CD14-positive monocyte (primary cell): ENCODE data around the gene GRID1. TPM values are rescaled to one million over a fixed set of nuclear protein-coding genes. Genes with fewer than 3 reads are reported as not detected.

ENCODE experiments used
- DNase-seq, 3 donors: peaks; one replicate each; pipeline ENCODE4 v3.0.0-alpha.2; 2011 to 2022
- H2AFZ ChIP-seq: 2 replicates; pipeline ENCODE4 v1.6.0; 2012; ENCODE audit warnings: mild to moderate bottlenecking, low read depth, low read length, inconsistent platforms; ENCODE audit not compliant: insufficient read depth, poor library complexity, severe bottlenecking
- H3K27ac ChIP-seq, 2 donors: 1 replicate in 1 of 2; 2 replicates in 1 of 2; pipeline ENCODE4 v1.5.1; 2012 to 2013; ENCODE audit warnings: low read length in 2 of 2, control low read depth in 1 of 2, inconsistent platforms in 1 of 2, low read depth in 1 of 2, mild to moderate bottlenecking in 1 of 2
- H3K27me3 ChIP-seq, 2 donors: one replicate each; pipeline versions ENCODE4 v1.6.0 to v1.6.1; 2011 to 2013; ENCODE audit warnings: low read length in 2 of 2; ENCODE audit not compliant: control insufficient read depth in 2 of 2, insufficient read depth in 2 of 2
- H3K36me3 ChIP-seq, 2 donors: replicated peaks in 1 of 2; 1 replicate in 1 of 2; 2 replicates in 1 of 2; pipeline versions ENCODE4 v1.5.1 to v1.6.1; 2012 to 2013; ENCODE audit warnings: low read length in 2 of 2, control low read depth in 1 of 2, inconsistent platforms in 1 of 2, mild to moderate bottlenecking in 1 of 2; ENCODE audit not compliant: insufficient read depth in 2 of 2, control insufficient read depth in 1 of 2
- H3K4me1 ChIP-seq, 2 donors: 1 replicate in 1 of 2; 2 replicates in 1 of 2; pipeline versions ENCODE4 v1.5.1 to v1.6.1; 2012 to 2013; ENCODE audit warnings: low read length in 2 of 2, control low read depth in 1 of 2, inconsistent platforms in 1 of 2, mild to moderate bottlenecking in 1 of 2, moderate library complexity in 1 of 2; ENCODE audit not compliant: insufficient read depth in 2 of 2, control insufficient read depth in 1 of 2
- H3K4me2 ChIP-seq: replicated peaks from 2 replicates; pipeline ENCODE3; 2012; ENCODE audit warnings: low read length, moderate library complexity, mild to moderate bottlenecking; ENCODE audit not compliant: poor library complexity, severe bottlenecking; ENCODE audit errors: extremely low read depth
- H3K4me3 ChIP-seq, 3 experiments: fragments of 200-600 bp in 1 of 3; sonication (generic) in 1 of 3; replicated peaks in 1 of 3; 1 replicate in 2 of 3; 2 replicates in 1 of 3; pipeline ENCODE4 v1.5.1; 2011 to 2013; ENCODE audit warnings: low read length in 3 of 3, mild to moderate bottlenecking in 3 of 3, control low read depth in 2 of 3, low read depth in 2 of 3, inconsistent platforms in 1 of 3, moderate library complexity in 1 of 3
- H3K79me2 ChIP-seq: 2 replicates; pipeline ENCODE4 v1.6.0; 2012; ENCODE audit warnings: mild to moderate bottlenecking, control low read depth, inconsistent platforms, low read length, moderate library complexity; ENCODE audit not compliant: insufficient read depth
- H3K9ac ChIP-seq: 2 replicates; pipeline ENCODE4 v1.6.0; 2017; ENCODE audit warnings: low read length, mild to moderate bottlenecking; ENCODE audit not compliant: insufficient read depth, poor library complexity, severe bottlenecking
- H3K9me3 ChIP-seq, 2 donors: replicated peaks in 1 of 2; 1 replicate in 1 of 2; 2 replicates in 1 of 2; pipeline versions ENCODE4 v1.5.1 to v1.6.1; 2012 to 2013; ENCODE audit warnings: low read length in 2 of 2, control low read depth in 1 of 2; ENCODE audit not compliant: control insufficient read depth in 1 of 2, insufficient read depth in 1 of 2
- H4K20me1 ChIP-seq: 2 replicates; pipeline ENCODE4 v1.6.0; 2012; ENCODE audit warnings: mild to moderate bottlenecking, low read length, control low read depth, moderate library complexity; ENCODE audit not compliant: insufficient read depth
- H3K27ac Mint-ChIP-seq, 7 donors: one replicate each; pipeline ENCODE4 v1.8.0; 2020; ENCODE audit warnings: mild to moderate bottlenecking in 7 of 7, mixed read lengths in 7 of 7, moderate library complexity in 6 of 7, inconsistent platforms in 2 of 7
- H3K27me3 Mint-ChIP-seq, 3 donors: one replicate each; pipeline ENCODE4 v1.8.0; 2021 to 2022; ENCODE audit warnings: low read depth in 3 of 3, mild to moderate bottlenecking in 3 of 3, mixed read lengths in 3 of 3, moderate library complexity in 3 of 3, inconsistent platforms in 1 of 3
- H3K36me3 Mint-ChIP-seq, 2 donors: one replicate each; pipeline ENCODE4 v1.8.0; 2020; ENCODE audit warnings: mixed read lengths in 2 of 2, inconsistent platforms in 1 of 2, mild to moderate bottlenecking in 1 of 2
- H3K4me1 Mint-ChIP-seq: one replicate; pipeline ENCODE4 v1.8.0; 2020; ENCODE audit warnings: mild to moderate bottlenecking, mixed read lengths
- H3K4me3 Mint-ChIP-seq, 2 donors: one replicate each; pipeline ENCODE4 v1.8.0; 2020; ENCODE audit warnings: mild to moderate bottlenecking in 2 of 2, mixed read lengths in 2 of 2, moderate library complexity in 1 of 2
- H3K9me3 Mint-ChIP-seq, 7 donors: one replicate each; pipeline ENCODE4 v1.8.0; 2020 to 2022; ENCODE audit warnings: mixed read lengths in 7 of 7, mild to moderate bottlenecking in 6 of 7, moderate library complexity in 6 of 7, inconsistent platforms in 2 of 7
- WGBS: methylation state at CpG from one replicate; pipeline ENCODE4 v1.1.5; 2013; ENCODE audit warnings: missing lambda C conversion rate; ENCODE audit not compliant: insufficient coverage; 5-methylcytosine and 5-hydroxymethylcytosine counted together
- intact Hi-C, 2 donors: fragments of 100-400 bp; cut with micrococcal nuclease; formaldehyde crosslinking; loops; one replicate each; pipeline versions ENCODE4 v1.15.0 to v1.15.1; 2023
- polyA plus RNA-seq, 3 donors: library from polyadenylated mRNA; depleted of rRNA in 1 of 3; unstranded in 2 of 3; stranded (reverse) in 1 of 3; fragments of 300-500 nt in 2 of 3; fragments of >200 nt in 1 of 3; fragmentation: Illumina TruSeq in 2 of 3; gene quantifications; 1 replicate in 2 of 3; 2 replicates in 1 of 3; pipeline ENCODE4 v1.2.3, GENCODE V29; 2012 to 2021
- TF ChIP-seq, protein P1 (sequence below): fragments of 200-600 bp; IDR thresholded peaks from one replicate; pipeline ENCODE4 v1.8.0; 2022; ENCODE audit warnings: antibody characterized with exemption, mild to moderate bottlenecking

The GRID1 gene
- polyA plus RNA-seq, 3 donors, result not detected

DNA sequence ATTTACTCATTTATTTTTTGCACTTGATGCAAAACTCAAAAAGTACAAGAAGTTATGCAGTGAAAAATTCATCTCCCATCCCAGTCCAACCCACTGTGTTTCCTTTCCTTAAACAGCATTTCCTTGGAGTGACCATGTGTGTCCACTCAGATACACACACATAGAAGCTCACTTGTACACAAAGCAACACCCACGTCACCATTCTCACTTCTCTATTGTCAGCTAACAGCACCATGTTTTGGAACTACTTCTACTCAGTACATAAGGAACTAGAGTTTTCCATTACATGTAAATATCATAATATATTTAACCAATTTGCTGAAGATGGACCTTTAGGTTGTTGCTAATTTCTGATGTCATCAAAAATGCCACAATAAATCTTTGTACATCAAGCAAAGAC lies 167.6 kb downstream of the GRID1 start:
- H3K9me3 Mint-ChIP-seq, result peaks cover 0 to 3% (median 0%) of the 10 kb centered on the region in 7 donors
- Histone ChIP-seq H3K36me3 (no peaks in the 10 kb centered on the region), H3K4me3 (no peak overlapping the region), H4K20me1 (no peaks in the 10 kb centered on the region), H3K4me2 (no peak overlapping the region), H3K4me1 (no peaks in the 10 kb centered on the region), H3K79me2 (no peaks in the 10 kb centered on the region), H3K27ac (no peak overlapping the region), H3K9ac (no peak overlapping the region), H3K27me3 (no peaks in the 10 kb centered on the region), H2AFZ (no peak overlapping the region), H3K9me3 (no peaks in the 10 kb centered on the region)
- H3K4me1 Mint-ChIP-seq, result no peaks in the 10 kb centered on the region
- H3K4me3 Mint-ChIP-seq, result no peak overlapping the region
- no peak overlapping the region for H3K27ac Mint-ChIP-seq
- WGBS, result no CpG with 5 or more reads among the region's 1 CpG
- DNase-seq, result no peak
- peaks cover 2 to 8% (median 4%) of the 10 kb centered on the region in 3 donors for H3K27me3 Mint-ChIP-seq
- intact Hi-C loops, result no loop called here
- H3K36me3 Mint-ChIP-seq, result no peaks in the 10 kb centered on the region
- TF ChIP-seq, protein P1, sequence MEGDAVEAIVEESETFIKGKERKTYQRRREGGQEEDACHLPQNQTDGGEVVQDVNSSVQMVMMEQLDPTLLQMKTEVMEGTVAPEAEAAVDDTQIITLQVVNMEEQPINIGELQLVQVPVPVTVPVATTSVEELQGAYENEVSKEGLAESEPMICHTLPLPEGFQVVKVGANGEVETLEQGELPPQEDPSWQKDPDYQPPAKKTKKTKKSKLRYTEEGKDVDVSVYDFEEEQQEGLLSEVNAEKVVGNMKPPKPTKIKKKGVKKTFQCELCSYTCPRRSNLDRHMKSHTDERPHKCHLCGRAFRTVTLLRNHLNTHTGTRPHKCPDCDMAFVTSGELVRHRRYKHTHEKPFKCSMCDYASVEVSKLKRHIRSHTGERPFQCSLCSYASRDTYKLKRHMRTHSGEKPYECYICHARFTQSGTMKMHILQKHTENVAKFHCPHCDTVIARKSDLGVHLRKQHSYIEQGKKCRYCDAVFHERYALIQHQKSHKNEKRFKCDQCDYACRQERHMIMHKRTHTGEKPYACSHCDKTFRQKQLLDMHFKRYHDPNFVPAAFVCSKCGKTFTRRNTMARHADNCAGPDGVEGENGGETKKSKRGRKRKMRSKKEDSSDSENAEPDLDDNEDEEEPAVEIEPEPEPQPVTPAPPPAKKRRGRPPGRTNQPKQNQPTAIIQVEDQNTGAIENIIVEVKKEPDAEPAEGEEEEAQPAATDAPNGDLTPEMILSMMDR, result no peak

DNA sequence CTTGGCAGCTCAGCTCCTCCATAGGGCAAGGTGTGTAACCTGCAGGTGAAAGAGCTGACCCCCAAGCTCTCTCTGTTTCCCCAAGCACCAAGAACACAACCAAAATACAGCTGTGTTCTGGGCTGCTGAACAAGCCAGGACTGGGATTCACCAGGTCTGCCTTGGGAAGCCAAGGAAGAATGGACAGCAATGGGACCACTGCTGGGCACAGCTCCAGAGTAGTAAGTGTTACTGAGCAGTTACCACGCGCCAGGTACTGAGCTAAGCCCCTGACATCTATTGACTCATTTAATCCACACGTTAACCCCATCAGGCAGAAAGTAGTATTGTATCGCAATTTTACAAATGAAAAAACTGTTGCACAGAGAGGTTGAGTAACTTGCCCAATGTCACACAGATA lies 168.3 kb downstream of the GRID1 start:
- H3K27me3 Mint-ChIP-seq, result peaks cover 4 to 8% (median 4%) of the 10 kb centered on the region in 3 donors
- peaks cover 0 to 2% (median 0%) of the 10 kb centered on the region in 7 donors for H3K9me3 Mint-ChIP-seq
- intact Hi-C loops, result no loop called here
- no peaks in the 10 kb centered on the region for H3K4me1 Mint-ChIP-seq
- no peak overlapping the region for H3K4me3 ChIP-seq
- H3K9ac ChIP-seq, result no peak overlapping the region
- no peaks in the 10 kb centered on the region for H3K27me3 ChIP-seq
- H3K4me1 ChIP-seq, result no peaks in the 10 kb centered on the region
- H3K27ac ChIP-seq, result no peak overlapping the region
- no peak overlapping the region for H3K27ac Mint-ChIP-seq
- H3K4me3 Mint-ChIP-seq, result no peak overlapping the region
- no peak for DNase-seq
- no peaks in the 10 kb centered on the region for H3K36me3 ChIP-seq
- 100% methylated on average over 2 of the region's 4 CpGs for WGBS
- no peaks in the 10 kb centered on the region for H3K36me3 Mint-ChIP-seq
- no peak overlapping the region for H2AFZ ChIP-seq
- no peaks in the 10 kb centered on the region for H3K79me2 ChIP-seq
- no peaks in the 10 kb centered on the region for H4K20me1 ChIP-seq
- H3K9me3 ChIP-seq, result no peaks in the 10 kb centered on the region
- TF ChIP-seq, protein P1, result no peak
- H3K4me2 ChIP-seq, result no peak overlapping the region
